Stimulated activated naive B cell treated with anti-CD40 and anti-IgM and Interleukin-4, amounts not matched to agents 10 μg/mL and 1 μg/mL and 100 μg/mL, for 72 hours (primary cell): Measurements from ENCODE around the gene KHDC1.
"Not testable (repeated sequence)": the region's sequence is repeated elsewhere in the genome, so short reads cannot be mapped to it uniquely, and the experiment has no call there.

ENCODE experiments used
- ATAC-seq, 2 donors: fragments of 150-1000 bp; cut with Tn5 transposase; replicated peaks; 2 replicates each; pipeline ENCODE4 v1.10.0; 2021; ENCODE audit warnings: moderate library complexity in 1 of 2
- DNase-seq: peaks from one replicate; pipeline ENCODE4 v3.0.0; 2021
- H3K27ac Mint-ChIP-seq: one replicate; pipeline ENCODE4 v1.8.0; 2022; ENCODE audit warnings: mild to moderate bottlenecking, mixed read lengths
- H3K27me3 Mint-ChIP-seq, 2 donors: one replicate each; pipeline ENCODE4 v1.8.0; 2022; ENCODE audit warnings: mixed read lengths in 2 of 2
- H3K36me3 Mint-ChIP-seq, 2 donors: one replicate each; pipeline ENCODE4 v1.8.0; 2022; ENCODE audit warnings: mixed read lengths in 2 of 2, mild to moderate bottlenecking in 1 of 2
- H3K4me1 Mint-ChIP-seq, 2 donors: one replicate each; pipeline ENCODE4 v1.8.0; 2022; ENCODE audit warnings: mixed read lengths in 2 of 2, mild to moderate bottlenecking in 1 of 2
- H3K4me3 Mint-ChIP-seq, 2 donors: one replicate each; pipeline ENCODE4 v1.8.0; 2022; ENCODE audit warnings: mild to moderate bottlenecking in 2 of 2, mixed read lengths in 2 of 2, moderate library complexity in 1 of 2
- H3K9me3 Mint-ChIP-seq, 2 donors: one replicate each; pipeline ENCODE4 v1.8.0; 2022; ENCODE audit warnings: mixed read lengths in 2 of 2, mild to moderate bottlenecking in 1 of 2

The KHDC1 gene, protein sequence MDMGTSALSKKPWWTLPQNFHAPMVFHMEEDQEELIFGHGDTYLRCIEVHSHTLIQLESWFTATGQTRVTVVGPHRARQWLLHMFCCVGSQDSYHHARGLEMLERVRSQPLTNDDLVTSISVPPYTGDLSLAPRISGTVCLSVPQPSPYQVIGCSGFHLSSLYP

DNA sequence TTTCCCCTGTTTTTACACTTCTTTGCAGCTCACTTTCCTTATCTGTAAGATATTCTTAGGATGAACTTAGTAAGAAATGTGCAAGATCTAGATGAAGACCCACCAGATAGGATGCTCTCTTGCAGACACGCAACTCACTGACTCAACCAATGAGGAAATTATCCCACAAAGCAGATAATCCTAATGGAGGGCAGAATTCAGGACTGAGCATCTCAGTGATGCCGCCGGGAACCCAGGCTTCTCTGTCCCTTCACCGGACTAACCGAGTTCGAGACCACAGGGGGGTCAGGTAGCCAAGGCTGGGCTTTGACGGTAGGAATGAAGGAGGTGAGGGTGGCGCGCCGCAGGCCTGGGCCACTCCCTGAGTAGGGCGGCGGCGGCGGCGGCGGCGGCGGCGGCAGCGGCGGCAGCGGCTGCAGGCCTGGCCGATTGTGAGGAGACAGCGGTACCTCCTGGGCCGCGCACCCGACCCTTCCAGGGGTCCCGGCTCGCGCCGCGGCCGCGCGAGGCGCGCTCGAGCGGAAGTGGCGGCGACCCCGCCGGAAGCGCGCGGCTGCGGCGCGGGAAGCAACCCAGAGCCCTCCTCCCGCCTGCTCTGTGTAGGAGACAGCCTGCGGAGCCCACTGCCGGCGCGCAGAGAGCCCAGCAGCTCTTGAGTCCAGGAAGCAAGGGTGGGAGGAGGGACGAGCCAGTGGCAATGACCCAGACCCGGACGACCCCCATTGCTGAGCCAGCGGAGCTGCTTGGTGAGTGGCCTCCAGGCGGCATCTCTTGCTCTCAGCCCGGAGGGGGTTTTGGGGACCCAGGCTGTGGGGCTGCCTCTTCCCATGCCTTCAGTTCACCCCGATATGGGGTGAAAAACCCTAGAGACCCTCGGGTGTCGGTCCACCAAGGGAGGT, at the start of gene KHDC1:
TSS of gene KHDC1 (minus strand) at position 526 of the 899 bp plus-strand sequence. CDS start 20,679 bp downstream, outside the sequence.
- ATAC-seq (peak; percentile 93), DNase-seq (peak; percentile 55)
- Mint-ChIP-seq H3K27ac (peak within 1 kb of the TSS; percentile 91), H3K9me3 (no peaks in the 10 kb centered on the region), H3K27me3 (no peaks in the 10 kb centered on the region), H3K36me3 (peaks cover 11 to 20% of the 10 kb centered on the region in 2 donors), H3K4me1 (peaks cover 21 to 39% of the 10 kb centered on the region in 2 donors), H3K4me3 (peak within 1 kb of the TSS; percentile 90)

DNA sequence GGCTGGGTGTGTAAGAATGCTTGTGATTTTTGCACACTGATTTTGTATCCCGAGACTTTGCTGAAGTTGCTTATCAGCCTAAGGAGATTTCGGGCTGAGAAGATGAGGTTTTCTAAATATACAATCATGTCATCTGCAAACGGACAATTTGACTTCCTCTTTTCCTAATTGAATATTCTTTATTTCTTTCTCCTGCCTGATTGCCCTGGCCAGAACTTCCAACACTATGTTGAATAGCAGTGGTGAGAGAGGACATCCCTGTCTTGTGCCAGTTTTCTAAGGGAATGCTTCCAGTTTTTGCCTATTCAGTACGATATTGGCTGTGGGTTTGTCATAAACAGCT, 47.5 kb upstream of the KHDC1 start:
- Mint-ChIP-seq H3K4me1 (peaks cover 15 to 24% of the 10 kb centered on the region in 2 donors), H3K27me3 (peaks cover 13 to 37% of the 10 kb centered on the region in 2 donors), H3K4me3 (peak overlapping the region; percentile 96 to 99), H3K27ac (peak overlapping the region; percentile 98)
- DNase-seq, H3K9me3 Mint-ChIP-seq, H3K36me3 Mint-ChIP-seq, ATAC-seq: not testable (repeated sequence)

DNA sequence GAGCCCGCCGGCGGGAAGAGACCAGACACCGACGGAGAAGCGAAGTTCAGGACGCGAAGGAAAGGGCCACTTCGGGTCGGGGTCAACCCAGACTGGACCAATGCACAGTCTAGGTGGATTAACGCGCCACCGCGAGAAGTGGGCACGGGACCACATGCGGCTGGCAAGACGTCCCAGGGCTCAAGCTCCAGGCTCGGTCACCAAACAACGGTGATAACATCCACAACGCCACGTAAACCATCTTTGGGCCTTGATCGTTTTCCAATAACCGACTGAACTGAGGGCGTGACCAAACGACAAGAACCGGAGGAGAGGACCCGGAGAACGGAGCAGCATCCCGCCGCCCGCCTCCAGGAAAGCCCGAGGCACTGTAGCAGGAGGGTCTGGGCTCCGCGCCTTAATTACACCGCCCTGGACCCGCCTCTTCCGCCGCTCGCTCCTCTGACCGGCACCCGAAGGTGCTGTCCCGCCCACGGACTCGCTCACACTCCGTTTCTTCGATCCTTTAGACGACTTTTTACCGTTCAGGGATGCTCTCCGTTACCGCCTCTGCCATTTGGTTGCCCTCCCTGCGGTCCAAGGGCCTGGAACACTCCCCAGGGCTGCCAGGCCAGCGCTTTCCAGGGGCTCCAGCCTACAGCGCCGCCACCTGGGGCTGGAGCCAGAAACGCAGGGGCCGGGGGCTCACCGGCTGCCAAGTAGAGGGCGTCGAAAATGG, 46.9 kb upstream of the KHDC1 start:
- no peaks in the 10 kb centered on the region for H3K36me3 Mint-ChIP-seq
- ATAC-seq (peak; percentile 92 to 94), DNase-seq (peak; percentile 56)
- H3K4me3 Mint-ChIP-seq: peak overlapping the region; percentile 96 to 99
- no peaks in the 10 kb centered on the region for H3K9me3 Mint-ChIP-seq
- H3K27ac Mint-ChIP-seq: peak overlapping the region; percentile 98
- peaks cover 9 to 32% of the 10 kb centered on the region in 2 donors for H3K27me3 Mint-ChIP-seq
- peaks cover 15 to 24% of the 10 kb centered on the region in 2 donors for H3K4me1 Mint-ChIP-seq

DNA sequence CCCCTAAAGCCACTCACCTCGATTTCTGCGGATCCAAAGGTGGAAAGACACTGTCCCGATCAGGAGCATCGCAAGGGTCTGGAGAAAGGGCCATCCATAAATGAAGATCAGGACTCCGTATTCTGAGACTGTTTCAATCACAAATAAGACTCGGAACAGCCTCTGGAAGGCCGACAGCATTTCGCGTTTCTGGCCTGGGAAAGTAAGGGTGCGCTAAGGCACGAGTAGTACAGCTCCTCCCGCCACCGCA, 46.5 kb upstream of the KHDC1 start:
- H3K27ac Mint-ChIP-seq: peak overlapping the region; percentile 98
- H3K36me3 Mint-ChIP-seq: no peaks in the 10 kb centered on the region
- H3K4me3 Mint-ChIP-seq: peak overlapping the region; percentile 96 to 99
- H3K27me3 Mint-ChIP-seq: peaks cover 9 to 27% of the 10 kb centered on the region in 2 donors
- ATAC-seq: no peak
- DNase-seq: no peak
- H3K4me1 Mint-ChIP-seq: peaks cover 13 to 24% of the 10 kb centered on the region in 2 donors
- H3K9me3 Mint-ChIP-seq: no peaks in the 10 kb centered on the region

DNA sequence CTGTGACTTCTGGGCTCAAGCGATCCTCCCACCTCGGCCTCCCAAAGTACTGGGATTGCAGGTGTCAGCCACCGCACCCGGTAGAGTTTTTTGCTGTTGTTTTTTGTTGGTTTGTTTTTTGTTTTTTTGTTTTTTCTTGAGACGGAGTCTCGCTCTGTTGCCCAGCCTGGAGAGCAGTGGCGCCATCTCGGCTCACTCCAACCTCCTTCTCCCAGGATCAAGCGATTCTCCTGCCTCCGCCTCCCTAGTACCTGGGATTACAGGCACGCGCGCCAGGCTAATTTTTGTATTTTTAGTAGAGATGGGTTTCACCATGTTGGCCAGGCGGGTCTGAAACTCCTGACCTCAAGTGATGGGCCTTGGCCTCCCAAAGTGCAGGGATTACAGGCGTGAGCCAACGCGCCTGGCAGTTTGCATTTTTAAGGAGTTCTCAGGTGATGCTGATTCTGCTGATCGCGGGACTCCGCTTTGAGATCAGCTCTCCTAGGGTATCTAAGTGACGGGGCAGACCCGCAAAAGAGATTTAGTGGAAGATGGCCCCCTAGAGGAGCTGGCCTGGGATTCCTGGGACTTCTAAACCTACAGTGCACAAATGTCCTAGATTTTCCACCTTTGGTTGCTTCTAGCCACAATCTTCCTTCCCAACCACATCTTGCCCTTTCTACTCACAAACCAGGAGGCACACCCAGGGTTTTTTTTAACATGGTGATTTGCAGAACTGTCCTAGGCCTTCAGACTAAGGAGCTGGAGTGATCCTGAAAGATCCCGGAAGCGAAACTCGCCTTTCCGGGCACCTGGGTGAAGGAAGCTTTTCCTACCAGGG, 45.9 kb upstream of the KHDC1 start:
- Mint-ChIP-seq H3K27me3 (peaks cover 5 to 22% of the 10 kb centered on the region in 2 donors), H3K36me3 (no peaks in the 10 kb centered on the region), H3K4me3 (peak overlapping the region; percentile 96 to 99), H3K4me1 (peaks cover 13 to 25% of the 10 kb centered on the region in 2 donors), H3K27ac (peak overlapping the region; percentile 98), H3K9me3 (no peaks in the 10 kb centered on the region)
- DNase-seq (no peak), ATAC-seq (no peak)

DNA sequence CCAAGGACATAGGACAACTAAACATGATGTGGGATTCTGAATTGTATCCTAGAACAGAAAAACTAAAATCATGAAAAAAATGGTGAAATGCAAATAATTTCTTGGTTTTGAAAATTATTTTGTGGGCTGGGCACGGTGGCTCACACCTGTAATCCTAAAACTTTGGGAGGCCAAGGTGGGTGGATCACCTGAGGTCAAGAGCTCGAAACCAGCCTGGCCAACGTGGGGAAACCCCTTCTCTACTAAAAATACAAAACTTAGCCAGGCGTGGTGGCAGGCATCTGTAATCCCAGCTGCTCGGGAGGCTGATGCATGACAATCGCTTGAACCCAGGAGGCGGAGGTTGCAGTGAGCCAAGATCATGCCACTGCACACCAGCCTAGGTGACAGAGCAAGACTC, 40.8 kb upstream of the KHDC1 start:
- H3K9me3 Mint-ChIP-seq, H3K27me3 Mint-ChIP-seq, H3K27ac Mint-ChIP-seq, DNase-seq, H3K4me3 Mint-ChIP-seq: not testable (repeated sequence)
- H3K36me3 Mint-ChIP-seq: peaks cover 7 to 12% of the 10 kb centered on the region in 2 donors
- peak; percentile 16 to 27 for ATAC-seq
- peaks cover 0 to 18% of the 10 kb centered on the region in 2 donors for H3K4me1 Mint-ChIP-seq

DNA sequence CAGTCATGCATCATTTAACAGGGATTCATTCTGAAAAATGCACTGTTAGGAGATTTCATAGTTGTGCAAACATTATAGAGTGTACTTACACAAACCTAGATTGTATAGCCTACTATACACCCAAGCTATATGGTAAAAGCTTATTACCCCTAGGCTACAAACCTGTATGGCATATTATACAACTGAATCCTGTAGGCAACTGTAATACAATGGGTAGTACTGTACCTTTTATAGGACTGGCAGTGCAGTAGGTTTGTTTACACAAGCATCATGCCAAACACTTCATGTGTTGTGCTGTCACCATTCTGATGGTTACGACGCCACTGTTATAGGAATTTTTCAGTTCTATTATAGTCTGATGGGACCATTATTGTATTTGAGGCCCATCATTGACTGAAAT, 39.3 kb upstream of the KHDC1 start:
- Mint-ChIP-seq H3K27ac (no peak overlapping the region), H3K27me3 (no peaks in the 10 kb centered on the region), H3K9me3 (peaks cover 2 to 4% of the 10 kb centered on the region in 2 donors), H3K36me3 (peaks cover 8 to 14% of the 10 kb centered on the region in 2 donors), H3K4me3 (no peak overlapping the region), H3K4me1 (peaks cover 0 to 18% of the 10 kb centered on the region in 2 donors)
- no peak for ATAC-seq
- no peak for DNase-seq

DNA sequence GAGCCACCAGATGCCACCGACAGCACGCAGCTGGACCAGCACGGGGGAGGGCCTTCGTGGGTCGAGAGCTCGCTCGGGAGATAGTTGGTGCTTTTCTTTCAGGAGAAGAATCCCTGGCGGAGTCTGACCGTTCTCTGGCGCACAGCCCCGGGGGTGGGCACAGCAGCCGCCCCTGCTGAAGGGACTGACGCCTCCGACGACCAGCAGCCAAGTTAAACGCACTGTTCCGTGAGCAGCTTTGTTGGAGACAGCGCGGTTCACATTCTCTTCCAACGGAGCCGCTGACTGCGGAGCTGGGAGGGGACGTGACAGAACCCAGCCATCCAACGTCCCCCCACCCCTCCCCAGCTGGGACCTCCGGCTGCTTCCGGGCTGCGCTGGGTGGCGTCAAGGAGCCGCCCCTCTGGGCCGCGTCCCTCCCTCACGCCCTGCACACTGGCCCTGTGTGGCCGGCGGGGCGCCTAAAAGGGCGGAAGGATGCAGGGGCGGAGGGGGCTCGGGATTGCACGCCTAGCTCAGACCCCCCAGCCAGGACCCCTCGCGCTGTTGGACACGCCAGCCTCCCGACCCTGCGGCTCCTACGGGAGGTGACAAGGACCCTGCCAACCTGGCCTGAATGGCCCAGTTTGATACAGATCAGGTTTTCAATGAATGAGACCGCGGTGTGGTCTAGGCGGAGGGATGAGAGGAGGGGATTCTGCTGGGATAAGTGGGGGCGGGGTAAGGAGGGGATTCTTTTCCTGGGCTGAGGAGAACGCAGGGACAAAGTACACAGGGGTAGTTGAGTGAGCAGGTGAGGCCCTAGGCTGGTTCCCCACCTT, 36.4 kb upstream of the KHDC1 start:
- H3K36me3 Mint-ChIP-seq: peaks cover 10 to 14% of the 10 kb centered on the region in 2 donors
- ATAC-seq (peak in 1 of 2 donors; percentile 53), DNase-seq (no peak)
- no peak overlapping the region for H3K27ac Mint-ChIP-seq
- H3K9me3 Mint-ChIP-seq: peaks cover 4% of the 10 kb centered on the region in 2 donors
- peak overlapping the region; percentile 21 to 46 for H3K4me3 Mint-ChIP-seq
- H3K27me3 Mint-ChIP-seq: no peaks in the 10 kb centered on the region
- peaks cover 0 to 11% of the 10 kb centered on the region in 2 donors for H3K4me1 Mint-ChIP-seq

DNA sequence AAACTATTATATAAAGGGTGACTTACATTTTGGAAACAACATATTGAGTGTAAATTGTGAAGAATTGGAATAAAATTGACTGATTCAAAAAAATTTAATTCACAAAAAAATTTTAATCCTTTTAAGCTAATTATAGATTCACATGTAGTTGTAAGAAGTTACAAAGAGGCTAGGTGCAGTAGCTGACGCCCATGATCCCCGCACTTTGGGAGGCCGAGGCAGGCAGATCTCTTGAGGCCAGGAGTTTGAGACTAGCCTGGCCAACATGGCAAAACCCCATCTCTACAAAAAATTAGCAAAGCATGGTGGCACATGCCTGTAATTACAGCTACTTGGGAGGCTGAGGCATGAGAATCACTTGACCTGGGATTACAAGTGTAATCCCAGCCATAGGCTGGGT, 30.3 kb upstream of the KHDC1 start:
- no peaks in the 10 kb centered on the region for H3K27me3 Mint-ChIP-seq
- ATAC-seq: no peak
- no peaks in the 10 kb centered on the region for H3K4me1 Mint-ChIP-seq
- H3K9me3 Mint-ChIP-seq: peaks cover 0 to 2% of the 10 kb centered on the region in 2 donors
- H3K36me3 Mint-ChIP-seq: peaks cover 0 to 2% of the 10 kb centered on the region in 2 donors
- no peak overlapping the region for H3K4me3 Mint-ChIP-seq
- DNase-seq: no peak
- H3K27ac Mint-ChIP-seq: no peak overlapping the region

DNA sequence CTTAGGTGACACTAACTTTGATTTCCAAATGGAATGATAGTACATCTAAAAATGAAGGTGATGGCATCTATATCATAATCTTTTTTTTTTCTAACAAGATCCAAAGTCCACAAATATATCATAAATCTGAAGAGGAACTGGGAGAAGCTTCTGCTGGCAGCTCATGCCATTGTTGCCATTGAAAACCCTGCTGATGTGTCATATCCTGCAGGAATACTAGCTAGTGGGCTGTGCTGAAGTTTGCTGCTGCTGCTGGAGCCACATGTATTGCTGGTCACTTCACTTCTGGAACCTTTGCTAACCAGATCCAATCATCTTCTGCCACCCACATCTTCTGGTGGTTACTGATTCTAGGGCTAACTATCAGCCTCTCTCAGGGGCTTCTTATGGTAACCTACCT, 27.4 kb upstream of the KHDC1 start:
- DNase-seq: no peak
- H3K27ac Mint-ChIP-seq: no peak overlapping the region

DNA sequence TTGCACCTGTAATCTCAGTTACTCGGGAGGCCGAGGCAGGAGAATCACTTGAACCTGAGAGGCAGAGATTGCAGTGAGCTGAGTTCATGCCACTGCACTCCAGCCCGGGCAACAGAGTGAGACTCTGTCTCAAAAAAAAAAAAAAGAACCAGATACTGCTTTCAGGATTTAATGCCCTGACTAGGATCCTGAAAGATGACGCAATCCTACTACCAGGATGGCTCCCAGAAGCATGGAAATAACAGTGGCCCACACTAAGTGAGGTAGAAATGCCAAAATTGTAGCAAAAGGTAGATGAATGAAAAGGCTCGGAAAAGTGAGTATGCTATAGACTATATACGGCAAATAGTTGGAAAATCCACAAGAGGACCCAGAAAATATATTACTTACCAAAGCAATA, 23.8 kb upstream of the KHDC1 start:
- no peaks in the 10 kb centered on the region for H3K4me1 Mint-ChIP-seq
- no peak overlapping the region for H3K27ac Mint-ChIP-seq
- no peaks in the 10 kb centered on the region for H3K27me3 Mint-ChIP-seq
- H3K9me3 Mint-ChIP-seq: no peaks in the 10 kb centered on the region
- peaks cover 0 to 3% of the 10 kb centered on the region in 2 donors for H3K36me3 Mint-ChIP-seq
- DNase-seq (no peak), ATAC-seq (no peak)
- no peak overlapping the region for H3K4me3 Mint-ChIP-seq

More for the DNA sequence above, 27.4 kb upstream of the KHDC1 start:
- H3K9me3 Mint-ChIP-seq: peaks cover 0 to 2% of the 10 kb centered on the region in 2 donors
- no peak for ATAC-seq
- H3K4me1 Mint-ChIP-seq: no peaks in the 10 kb centered on the region
- H3K27me3 Mint-ChIP-seq: no peaks in the 10 kb centered on the region
- no peak overlapping the region for H3K4me3 Mint-ChIP-seq
- peaks cover 0 to 1% of the 10 kb centered on the region in 2 donors for H3K36me3 Mint-ChIP-seq

DNA sequence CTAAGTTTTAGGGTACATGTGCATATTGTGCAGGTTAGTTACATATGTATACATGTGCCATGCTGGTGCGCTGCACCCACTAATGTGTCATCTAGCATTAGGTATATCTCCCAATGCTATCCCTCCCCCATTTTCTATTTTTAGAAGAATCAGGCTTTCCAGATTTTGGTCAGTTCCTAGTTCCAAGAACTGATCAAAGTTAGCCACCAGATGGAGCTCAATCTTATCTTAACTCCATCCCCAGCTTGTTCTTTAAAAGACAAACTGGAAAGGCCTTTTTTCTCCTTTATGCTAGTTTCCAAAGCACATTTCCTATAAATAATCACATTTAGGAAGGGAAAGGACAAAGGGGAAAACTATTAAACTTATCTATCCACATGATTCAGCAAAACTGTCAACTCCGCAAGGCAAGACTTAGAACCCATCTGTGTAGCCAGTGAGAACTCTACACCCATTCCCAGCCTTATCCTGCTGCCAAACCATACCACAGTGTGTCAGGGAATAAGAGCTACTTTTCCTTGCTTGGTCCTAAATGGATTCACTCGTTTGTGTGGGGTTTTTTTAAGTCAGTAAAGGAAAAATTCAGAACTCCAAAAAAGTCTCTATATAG, 22.8 kb upstream of the KHDC1 start:
- H3K36me3 Mint-ChIP-seq: peaks cover 0 to 3% of the 10 kb centered on the region in 2 donors
- H3K27me3 Mint-ChIP-seq: no peaks in the 10 kb centered on the region
- no peak for DNase-seq
- no peak overlapping the region for H3K4me3 Mint-ChIP-seq
- H3K9me3 Mint-ChIP-seq: no peaks in the 10 kb centered on the region
- H3K4me1 Mint-ChIP-seq: no peaks in the 10 kb centered on the region
- no peak for ATAC-seq
- no peak overlapping the region for H3K27ac Mint-ChIP-seq

DNA sequence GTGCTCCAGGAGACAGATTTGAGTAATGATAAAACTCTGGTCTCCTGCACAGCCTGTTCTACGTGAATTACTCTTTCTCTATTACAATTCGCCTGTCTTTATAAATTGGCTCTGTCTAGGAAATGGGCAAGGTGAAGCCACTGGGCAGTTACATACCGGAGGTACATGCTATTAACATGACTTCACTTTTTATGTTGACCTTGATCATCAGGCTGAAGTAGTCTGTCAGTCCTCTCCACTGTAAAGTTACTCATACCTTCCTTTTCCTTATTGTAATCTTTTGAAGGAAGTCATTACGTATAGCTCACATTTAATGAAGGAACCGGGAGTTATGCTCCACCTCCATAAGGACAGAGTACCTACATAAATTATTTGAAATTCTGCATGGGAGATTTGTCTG, 19.9 kb upstream of the KHDC1 start:
- Mint-ChIP-seq H3K36me3 (peaks cover 0 to 3% of the 10 kb centered on the region in 2 donors), H3K27ac (no peak overlapping the region), H3K4me1 (no peaks in the 10 kb centered on the region), H3K9me3 (no peaks in the 10 kb centered on the region), H3K27me3 (no peaks in the 10 kb centered on the region), H3K4me3 (no peak overlapping the region)
- DNase-seq (no peak), ATAC-seq (no peak)
